Hair follicle dermal papilla cell (primary cell): ENCODE results near the gene MED28. TPM values are rescaled to one million over a fixed set of nuclear protein-coding genes. Genes with fewer than 3 reads are reported as not detected.

Experiments used
- total RNA-seq: library from RNA; depleted of rRNA; stranded (reverse); fragments of >200 nt; gene quantifications from 2 replicates; pipeline ENCODE4 v1.2.3, GENCODE V29; 2012

Gene MED28, protein sequence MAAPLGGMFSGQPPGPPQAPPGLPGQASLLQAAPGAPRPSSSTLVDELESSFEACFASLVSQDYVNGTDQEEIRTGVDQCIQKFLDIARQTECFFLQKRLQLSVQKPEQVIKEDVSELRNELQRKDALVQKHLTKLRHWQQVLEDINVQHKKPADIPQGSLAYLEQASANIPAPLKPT
- total RNA-seq = 12.6 and 13.6 TPM in 2 replicates

DNA sequence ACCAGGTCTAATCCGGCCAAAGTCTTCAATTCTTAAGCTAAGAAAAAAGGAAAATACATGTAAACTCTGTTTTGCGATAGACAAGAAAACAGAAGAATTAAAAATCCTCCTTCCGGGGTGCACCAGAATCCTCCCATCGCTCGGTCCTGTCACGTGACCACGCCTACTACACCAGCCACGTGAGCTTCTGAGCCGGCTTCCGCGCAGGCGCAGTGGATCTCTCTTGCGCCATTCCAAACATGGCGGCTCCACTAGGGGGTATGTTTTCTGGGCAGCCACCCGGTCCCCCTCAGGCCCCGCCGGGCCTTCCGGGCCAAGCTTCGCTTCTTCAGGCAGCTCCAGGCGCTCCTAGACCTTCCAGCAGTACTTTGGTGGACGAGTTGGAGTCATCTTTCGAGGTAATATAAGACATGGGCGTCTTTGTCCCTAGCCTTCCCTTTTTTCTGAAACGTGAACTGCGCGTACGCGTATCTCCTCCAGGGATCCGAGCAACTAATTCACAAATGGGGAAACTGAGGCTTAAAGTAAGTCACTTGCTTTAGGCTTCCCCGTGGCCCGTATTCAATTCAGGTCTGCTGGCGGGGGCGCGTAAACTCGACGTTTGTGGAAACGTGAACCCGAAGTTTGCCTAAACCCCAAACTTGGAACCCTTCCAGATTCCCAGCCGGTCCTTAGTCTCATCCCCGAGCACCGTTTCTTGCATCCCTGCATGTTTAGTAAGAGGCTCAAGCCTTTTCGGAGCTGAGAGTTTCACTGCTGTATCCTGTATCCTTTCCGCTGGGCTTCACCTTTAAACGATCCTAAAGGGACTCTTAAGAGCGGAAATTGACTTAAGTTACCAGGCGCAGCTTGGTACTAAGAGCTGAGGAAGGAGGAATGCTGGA, at the start of gene MED28:
Gene MED28, plus strand, starts transcription at position 226 of the 884 bp plus-strand sequence. Its CDS starts 14 bp downstream, at position 240.

DNA sequence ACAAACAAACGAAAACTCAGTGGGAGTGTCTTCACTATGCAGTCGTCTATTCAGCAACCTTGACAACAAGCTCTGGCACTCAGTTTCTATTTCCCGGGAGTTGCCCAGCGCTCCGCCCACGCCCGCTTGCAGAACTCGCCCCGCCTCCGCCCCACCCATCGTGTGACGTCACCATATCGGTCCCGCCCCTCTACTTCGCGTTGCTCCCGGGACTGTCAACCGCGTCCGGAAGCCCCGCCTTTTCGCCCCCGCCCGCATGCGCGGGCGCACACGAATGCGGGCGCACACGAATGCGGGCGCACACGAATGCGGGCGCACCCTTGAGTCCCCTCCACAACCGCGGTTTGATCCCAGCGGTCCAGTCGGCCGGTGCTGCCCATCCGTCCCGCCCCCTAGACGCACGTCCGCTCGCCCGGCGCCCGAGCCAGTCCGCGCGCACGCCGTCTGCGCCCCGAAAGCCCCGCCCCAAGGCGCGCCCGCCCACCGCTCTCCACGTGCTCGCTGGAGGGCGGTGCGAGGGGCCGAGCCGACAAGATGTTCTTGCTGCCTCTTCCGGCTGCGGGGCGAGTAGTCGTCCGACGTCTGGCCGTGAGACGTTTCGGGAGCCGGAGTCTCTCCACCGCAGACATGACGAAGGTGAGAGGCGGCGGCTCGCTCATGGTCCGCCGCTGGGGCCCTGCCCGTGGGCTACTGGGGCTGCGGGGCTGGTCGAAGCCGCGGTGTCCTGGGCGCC, 37.3 kb upstream of the MED28 start, which contains the start of gene LAP3:
Gene LAP3, plus strand, starts transcription at position 267 of the 733 bp plus-strand sequence. Its CDS starts 268 bp downstream, at position 535.

Other genes starting within 250 kb of the MED28 start
- 9.2 and 10.8 TPM in 2 replicates for gene QDPR, start 102.6 kb upstream of the MED28 start, total RNA-seq
- not detected in 2 replicates for gene CLRN2, start 99.5 kb upstream of the MED28 start, total RNA-seq
- 82.3 TPM in 2 replicates for gene LAP3, start 37.4 kb upstream of the MED28 start, total RNA-seq
- under 0.01 TPM in 2 replicates for gene FAM184B, start 167.0 kb downstream of the MED28 start, total RNA-seq
- gene DCAF16, start 196.1 kb downstream of the MED28 start, total RNA-seq = 28.4 and 29.5 TPM in 2 replicates
- 3.6 and 5.4 TPM in 2 replicates for gene NCAPG, start 196.3 kb downstream of the MED28 start, total RNA-seq